HepG2 (cell line): ENCODE results near the gene HJURP. TPM values are rescaled to one million over a fixed set of nuclear protein-coding genes. Genes with fewer than 3 reads are reported as not detected.

Source experiments
- CSRNP1 ChIP-seq: sonication (generic); formaldehyde crosslinking; IDR thresholded peaks from 2 replicates; pipeline ENCODE4 v1.8.1; 2023; ENCODE audit warnings: mild to moderate bottlenecking, missing genetic modification reagents
- THRA ChIP-seq: sonication (generic); formaldehyde crosslinking; IDR thresholded peaks from 2 replicates; pipeline ENCODE4 v1.4.0; 2020; ENCODE audit warnings: missing genetic modification reagents, borderline replicate concordance
- ZNF142 ChIP-seq: sonication (generic); formaldehyde crosslinking; IDR thresholded peaks from 2 replicates; pipeline ENCODE4 v1.4.0; 2020; ENCODE audit warnings: missing genetic modification reagents
- ZNF296 ChIP-seq: sonication (generic); formaldehyde crosslinking; conservative IDR thresholded peaks from 2 replicates; pipeline ENCODE4 v1.5.0; 2020; ENCODE audit warnings: mild to moderate bottlenecking, missing genetic modification reagents
- ZNF510 ChIP-seq: sonication (generic); formaldehyde crosslinking; IDR thresholded peaks from 2 replicates; pipeline ENCODE4 v1.4.0; 2020; ENCODE audit warnings: low read depth, mild to moderate bottlenecking, missing genetic modification reagents
- ZNF543 ChIP-seq: sonication (generic); formaldehyde crosslinking; IDR thresholded peaks from 2 replicates; pipeline ENCODE4 v1.4.0; 2020; ENCODE audit warnings: mild to moderate bottlenecking, missing genetic modification reagents
- ZNF609 ChIP-seq: sonication (generic); formaldehyde crosslinking; IDR thresholded peaks from 2 replicates; pipeline ENCODE4 v1.4.0; 2020; ENCODE audit warnings: mild to moderate bottlenecking, missing genetic modification reagents, borderline replicate concordance
- polyA plus RNA-seq, 8 experiments: library from polyadenylated mRNA; depleted of rRNA in 3 of 8; stranded (reverse) in 7 of 8; unstranded in 1 of 8; fragments of >200 nt; fragmentation: Illumina TruSeq in 4 of 8; extraction: Trizol in 4 of 8; gene quantifications; 2 replicates each; pipeline versions ENCODE4 v1.2.1 to v1.2.3, GENCODE V29; 2011 to 2016; ENCODE audit warnings: low read depth in 4 of 8, missing spikeins in 1 of 8, mixed read lengths in 1 of 8; ENCODE audit not compliant: insufficient read depth in 1 of 8
- total RNA-seq, 5 experiments: library from RNA; depleted of rRNA; stranded (reverse); fragments of >200 nt; fragmentation: Illumina TruSeq; extraction: Trizol; gene quantifications; 2 replicates each; pipeline ENCODE4 v1.2.3, GENCODE V29; 2016; ENCODE audit warnings: low read depth in 1 of 5

The HJURP gene
- total and polyA plus RNA-seq, 2 of the 13 experiments (the other 11 are each of a cell fraction or from before 2014, with no cell fraction given): 36.3 to 43.9 TPM

GRCh38 chr2:233853883-233854240 lies 473 bp downstream of the HJURP start (continued):
- TF ChIP-seq ZNF296 (CRISPR knock-in tag) (0 out of 2 replicates have a peak, but pooled peaks have one; percentile 72), THRA (CRISPR knock-in tag) (0 out of 2 replicates have a peak, but pooled peaks have one; percentile 7), ZNF609 (CRISPR knock-in tag) (peak; percentile 19; the same call in 1 of the 2 replicates), CSRNP1 (CRISPR knock-in tag) (no peak), ZNF510 (0 out of 2 replicates have a peak, but pooled peaks have one; percentile 53), ZNF142 (0 out of 2 replicates have a peak, but pooled peaks have one; percentile 5), ZNF543 (CRISPR knock-in tag) (0 out of 2 replicates have a peak, but pooled peaks have one; percentile 8)
